GM19023 (cell line): Measurements from ENCODE around the gene CDYL.

Source experiments
- ATAC-seq: cut with Tn5 transposase; IDR thresholded peaks from one replicate; pipeline ENCODE4 v1.9.1; 2021; ENCODE audit warnings: mild to moderate bottlenecking, moderate library complexity; ENCODE audit not compliant: unreplicated experiment

The CDYL gene

GRCh38 chr6:4774296-4774695, 1.9 kb upstream of the CDYL start:
- no peak for ATAC-seq

- no peak for ATAC-seq
Observed at GRCh38 chr6:4774715-4775493, 1.3 kb upstream of the CDYL start.

GRCh38 chr6:4775494-4776130, 592 bp upstream of the CDYL start:
- peak; percentile 50 for ATAC-seq

GRCh38 chr6:4776493-4777393, 539 bp downstream of the CDYL start:
- peak; percentile 18 for ATAC-seq

- no peak for ATAC-seq
Observed at GRCh38 chr6:4777394-4777935, 1.3 kb downstream of the CDYL start.

- no peak for ATAC-seq
Observed at GRCh38 chr6:4778086-4778485, 1.9 kb downstream of the CDYL start.

- no peak for ATAC-seq
Observed at GRCh38 chr6:4780360-4780812, 4.2 kb downstream of the CDYL start.

- ATAC-seq = no peak
Observed at GRCh38 chr6:4781426-4781825, 5.2 kb downstream of the CDYL start.

- no peak for ATAC-seq
Observed at GRCh38 chr6:4781967-4782575, 5.9 kb downstream of the CDYL start.

- ATAC-seq = no peak
Observed at GRCh38 chr6:4786996-4787395, 10.8 kb downstream of the CDYL start.

GRCh38 chr6:4788482-4788881, 12.3 kb downstream of the CDYL start:
- no peak for ATAC-seq

- peak; percentile 89 for ATAC-seq
Observed at GRCh38 chr6:4788953-4789584, 12.9 kb downstream of the CDYL start.

GRCh38 chr6:4790158-4790899, 14.1 kb downstream of the CDYL start:
- no peak for ATAC-seq

GRCh38 chr6:4794140-4794707, 18.0 kb downstream of the CDYL start:
- no peak for ATAC-seq

GRCh38 chr6:4797587-4797986, 21.4 kb downstream of the CDYL start:
- ATAC-seq = no peak

GRCh38 chr6:4799912-4800311, 23.7 kb downstream of the CDYL start:
- no peak for ATAC-seq

GRCh38 chr6:4800662-4801061, 24.5 kb downstream of the CDYL start:
- no peak for ATAC-seq

GRCh38 chr6:4801491-4802110, 25.4 kb downstream of the CDYL start:
- peak; percentile 65 for ATAC-seq
